ENCODE results near the gene SPATA20.

- peak in 1 of 4 donors; percentile 57 for TF ChIP-seq POLR2A (IDR thresholded peaks at IDR 0.05)
- TF ChIP-seq CTCF (IDR thresholded peaks at IDR 0.05): peak in 3 of 6 experiments; percentile 8 to 28 (median 14)
Observed at GRCh38 chr17:50541716-50542688, 5.0 kb upstream of the SPATA20 start.
